ENCODE results near the gene MSMB. TPM values are rescaled to one million over a fixed set of nuclear protein-coding genes. Genes with fewer than 3 reads are reported as not detected.
A peak's percentile ranks its signal among the peaks of the same experiment; 100 is the strongest.

Gene MSMB
- total and polyA plus RNA-seq, 2 of the 4 experiments (the other 2 are of a cell fraction) = not detected

- H3K9me1 ChIP-seq (ENCODE audit: insufficient read depth, low read length) = peaks cover 10% of the 10 kb centered on the region
- H3K4me2 ChIP-seq (ENCODE audit: low read depth, low read length) = no peak overlapping the region
- TF ChIP-seq ELK1 (IDR thresholded peaks at IDR 0.05; ENCODE audit: borderline replicate concordance, low read depth, low read length) (no peak), FOS (IDR thresholded peaks at IDR 0.05; ENCODE audit: low read depth, low read length) (no peak), MAFK (IDR thresholded peaks at IDR 0.05; ENCODE audit: low read depth, low read length) (no peak), BHLHE40 (IDR thresholded peaks at IDR 0.05; ENCODE audit: low read depth, low read length) (no peak), SMC3 (IDR thresholded peaks at IDR 0.05; ENCODE audit: low read depth, low read length) (no peak), MAZ (IDR thresholded peaks at IDR 0.05; ENCODE audit: borderline replicate concordance, low read depth, low read length) (no peak)
- H3K36me3 ChIP-seq (ENCODE audit: control insufficient read depth, insufficient read depth, low read length) = peaks cover 45% of the 10 kb centered on the region
- BruUV-seq (replicated peaks) = no TSS peak
- no peak overlapping the region for H4K5ac ChIP-seq (ENCODE audit: low read depth, low read length)
- no peak overlapping the region for H2BK120ac ChIP-seq (ENCODE audit: low read depth, low read length)
- no peak overlapping the region for H3K9ac ChIP-seq (ENCODE audit: low read depth, low read length)
- no peak overlapping the region for H3K4me3 ChIP-seq (ENCODE audit: insufficient read depth, low read depth, low read length)
- ATAC-seq (ENCODE audit: low read depth) (no peak), DNase-seq (no peak)
- no peak overlapping the region for H3K14ac ChIP-seq (replicated peaks; ENCODE audit: low read depth, low read length)
- H4K20me1 ChIP-seq (ENCODE audit: insufficient read depth, low read length) = peaks cover 32% of the 10 kb centered on the region
- H2AFZ ChIP-seq (replicated peaks; ENCODE audit: low read length, poor library complexity) = no peak overlapping the region
- no peak overlapping the region for H2AK9ac ChIP-seq (replicated peaks; ENCODE audit: low read depth, low read length, poor library complexity)
- no peak overlapping the region for H4K91ac ChIP-seq (ENCODE audit: insufficient read depth, low read depth, low read length)
- no peak overlapping the region for H4K8ac ChIP-seq (ENCODE audit: low read depth in 2 of 2, low read length in 2 of 2)
- ChIA-PET POLR2A (ENCODE audit: unreplicated experiment) (no interaction called here), CTCF (no interaction called here)
- H3K79me1 ChIP-seq (ENCODE audit: low read depth in 1 of 2, low read length in 2 of 2) = peaks cover 29 to 52% of the 10 kb centered on the region in 2 experiments
- intact Hi-C loops (cut with micrococcal nuclease) (no loop called here), in situ Hi-C loops (cut with MboI; ENCODE audit: low sequenced_read_pairs) (loop anchor here (25.0 kb wide), 1 partner anchor 1027 kb away; the partner anchor contains the start of gene DEPP1), dilution Hi-C loops (cut with HindIII; ENCODE audit: low sequenced_read_pairs, unreplicated experiment) (no loop called here)
- H2BK15ac ChIP-seq (ENCODE audit: low read depth, low read length) = no peak overlapping the region
- H3K27me3 ChIP-seq (ENCODE audit: control insufficient read depth, insufficient read depth, low read length) = no peaks in the 10 kb centered on the region
- H3K18ac ChIP-seq (ENCODE audit: low read depth, low read length) = no peak overlapping the region
- no peak overlapping the region for H2AK5ac ChIP-seq (ENCODE audit: low read depth, low read length)
- 86% methylated on average over 1 of the region's 5 CpGs; no CpG with 5 or more reads in 1 of the 2 experiments for WGBS, 2 experiments (ENCODE audit: extremely low coverage in 2 of 2, insufficient read length in 1 of 2)
- H3K27ac ChIP-seq (ENCODE audit: insufficient read depth, low read length) = peak overlapping the region; percentile 44; the same call in 1 of the 2 replicates
- no peak overlapping the region for H3K56ac ChIP-seq (ENCODE audit: extremely low read depth, insufficient read depth, low read length)
- H2BK20ac ChIP-seq (ENCODE audit: low read depth, low read length) = no peak overlapping the region
- H3K4ac ChIP-seq (ENCODE audit: low read depth, low read length) = no peak overlapping the region
- no peak overlapping the region for H2BK5ac ChIP-seq (ENCODE audit: low read depth, low read length, poor library complexity, severe bottlenecking)
- H3K23ac ChIP-seq (ENCODE audit: low read depth, low read length) = no peak overlapping the region
- H3K9me3 ChIP-seq (ENCODE audit: control insufficient read depth, insufficient read depth, low read length) = no peaks in the 10 kb centered on the region
- peaks cover 9% of the 10 kb centered on the region for H3K4me1 ChIP-seq (ENCODE audit: control insufficient read depth, insufficient read depth, low read length)
Observed at GRCh38 chr10:46014206-46014605, 31.9 kb downstream of the MSMB start.
